Naive B cell (primary cell): ENCODE data around the gene ABCG1. TPM values are rescaled to one million over a fixed set of nuclear protein-coding genes. Genes with fewer than 3 reads are reported as not detected.

ENCODE experiments used
- ATAC-seq, 2 donors: fragments of 150-1000 bp; cut with Tn5 transposase; 2 replicates each; pipeline ENCODE4 v1.10.0; 2021; ENCODE audit warnings: low read depth in 2 of 2, mild to moderate bottlenecking in 2 of 2, moderate library complexity in 2 of 2
- DNase-seq: peaks from one replicate; pipeline ENCODE4 v3.0.0; 2022
- H3K27ac Mint-ChIP-seq, 6 donors: one replicate each; pipeline ENCODE4 v1.8.0; 2020 to 2022; ENCODE audit warnings: mild to moderate bottlenecking in 6 of 6, mixed read lengths in 6 of 6, moderate library complexity in 5 of 6, inconsistent platforms in 2 of 6
- H3K27me3 Mint-ChIP-seq, 3 donors: one replicate each; pipeline ENCODE4 v1.8.0; 2021 to 2022; ENCODE audit warnings: mixed read lengths in 3 of 3, mild to moderate bottlenecking in 1 of 3
- H3K36me3 Mint-ChIP-seq, 2 donors: one replicate each; pipeline ENCODE4 v1.8.0; 2020 to 2022; ENCODE audit warnings: mixed read lengths in 2 of 2, inconsistent platforms in 1 of 2, mild to moderate bottlenecking in 1 of 2
- H3K4me1 Mint-ChIP-seq, 3 donors: one replicate each; pipeline ENCODE4 v1.8.0; 2020 to 2022; ENCODE audit warnings: mixed read lengths in 3 of 3, inconsistent platforms in 1 of 3, mild to moderate bottlenecking in 1 of 3, moderate library complexity in 1 of 3
- H3K4me3 Mint-ChIP-seq, 8 donors: one replicate each; pipeline ENCODE4 v1.8.0; 2020 to 2022; ENCODE audit warnings: mild to moderate bottlenecking in 8 of 8, mixed read lengths in 8 of 8, moderate library complexity in 8 of 8, inconsistent platforms in 2 of 8
- H3K9me3 Mint-ChIP-seq, 7 donors: one replicate each; pipeline ENCODE4 v1.8.0; 2020 to 2022; ENCODE audit warnings: mixed read lengths in 7 of 7, mild to moderate bottlenecking in 5 of 7, inconsistent platforms in 2 of 7, moderate library complexity in 1 of 7
- polyA plus RNA-seq, 6 donors: library from polyadenylated mRNA; unstranded; fragments of 300-500 nt; fragmentation: Illumina TruSeq; gene quantifications; one replicate each; pipeline ENCODE4 v1.2.3, GENCODE V29; 2021; ENCODE audit warnings: low read depth in 6 of 6

The ABCG1 gene
- polyA plus RNA-seq, 6 donors from 2014 or later, result 20.7 to 34.3 (median 25.1) TPM

DNA sequence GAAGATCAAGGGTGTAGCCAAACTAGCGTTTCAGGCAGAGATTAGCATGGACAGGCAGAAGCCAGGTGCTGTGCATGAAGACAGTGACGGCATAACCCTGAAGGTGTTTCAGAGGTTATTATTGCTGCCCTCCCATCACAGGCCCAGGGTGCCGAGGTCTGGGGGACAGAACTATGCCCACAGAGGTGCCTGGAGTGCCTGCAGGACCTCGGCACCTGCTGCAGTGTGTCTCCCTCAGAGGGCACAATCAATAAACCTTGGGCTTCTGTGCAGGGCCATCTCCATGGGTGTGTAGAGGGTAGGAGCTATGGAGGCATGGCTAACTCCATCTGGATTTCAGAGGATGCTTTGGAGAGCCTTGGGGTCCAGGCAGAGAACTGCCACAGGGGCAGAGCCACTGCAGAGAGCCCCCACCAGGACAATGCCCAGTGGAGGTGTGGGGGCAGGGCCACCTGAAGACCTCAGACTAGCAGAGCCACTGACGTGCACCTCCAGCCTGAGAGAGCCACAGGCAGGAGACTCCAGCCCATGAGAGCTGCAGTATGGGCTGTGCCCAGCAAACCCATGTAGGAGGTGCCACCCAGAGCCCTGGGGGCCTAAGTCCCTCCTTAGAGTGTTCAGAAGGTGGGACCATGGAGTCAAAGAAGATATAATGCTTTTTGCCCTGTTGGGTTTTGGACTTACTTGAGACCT, 5.7 kb upstream of the ABCG1 start:
- Mint-ChIP-seq H3K27ac (no peak overlapping the region), H3K27me3 (peaks cover 0 to 4% (median 0%) of the 10 kb centered on the region in 3 donors), H3K4me1 (peaks cover 0 to 13% (median 9%) of the 10 kb centered on the region in 3 donors), H3K36me3 (peaks cover 0 to 12% of the 10 kb centered on the region in 2 donors), H3K9me3 (peaks cover 0 to 11% (median 3%) of the 10 kb centered on the region in 7 donors), H3K4me3 (peak overlapping the region in 1 of 8 donors; percentile 20)
- ATAC-seq (no peak), DNase-seq (no peak)

DNA sequence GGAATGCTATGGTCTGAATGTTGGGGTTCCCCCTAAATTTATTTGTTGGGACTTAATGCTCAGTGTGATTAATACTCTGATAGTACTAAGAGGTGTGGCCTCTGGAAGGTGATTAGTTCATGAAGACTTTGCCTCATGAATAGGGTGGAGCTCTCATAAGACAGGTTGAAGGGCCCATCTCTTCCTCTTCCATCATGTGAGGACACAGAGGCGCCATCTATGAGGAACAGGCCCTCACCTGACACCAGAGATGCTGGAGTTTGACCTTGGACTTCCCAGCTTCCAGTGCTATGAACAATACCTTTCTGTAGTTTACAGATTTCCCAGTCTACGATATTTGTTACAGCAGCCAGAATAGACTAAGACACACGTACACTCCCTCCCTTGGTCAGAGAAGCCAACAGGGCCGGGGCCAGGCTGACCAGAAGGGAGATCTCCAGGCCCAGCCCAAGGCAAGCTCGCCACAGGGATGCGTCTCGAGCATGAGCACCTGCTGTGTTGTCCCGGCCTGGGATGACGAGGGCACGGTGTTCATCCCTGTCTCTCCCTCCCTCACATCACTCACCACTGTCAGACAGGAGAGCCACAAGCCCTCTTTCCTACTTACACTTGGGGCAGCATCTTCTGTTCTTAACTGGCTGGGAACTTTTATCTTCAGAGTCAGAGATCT, 4.7 kb upstream of the ABCG1 start:
- DNase-seq, result no peak
- H3K36me3 Mint-ChIP-seq, result peaks cover 0 to 12% of the 10 kb centered on the region in 2 donors
- H3K9me3 Mint-ChIP-seq, result peaks cover 0 to 11% (median 3%) of the 10 kb centered on the region in 7 donors
- no peak for ATAC-seq
- peaks cover 0 to 15% (median 9%) of the 10 kb centered on the region in 3 donors for H3K4me1 Mint-ChIP-seq
- H3K4me3 Mint-ChIP-seq, result peak overlapping the region in 2 of 8 donors; percentile 10 to 12
- no peak overlapping the region for H3K27ac Mint-ChIP-seq
- peaks cover 0 to 4% (median 0%) of the 10 kb centered on the region in 3 donors for H3K27me3 Mint-ChIP-seq

DNA sequence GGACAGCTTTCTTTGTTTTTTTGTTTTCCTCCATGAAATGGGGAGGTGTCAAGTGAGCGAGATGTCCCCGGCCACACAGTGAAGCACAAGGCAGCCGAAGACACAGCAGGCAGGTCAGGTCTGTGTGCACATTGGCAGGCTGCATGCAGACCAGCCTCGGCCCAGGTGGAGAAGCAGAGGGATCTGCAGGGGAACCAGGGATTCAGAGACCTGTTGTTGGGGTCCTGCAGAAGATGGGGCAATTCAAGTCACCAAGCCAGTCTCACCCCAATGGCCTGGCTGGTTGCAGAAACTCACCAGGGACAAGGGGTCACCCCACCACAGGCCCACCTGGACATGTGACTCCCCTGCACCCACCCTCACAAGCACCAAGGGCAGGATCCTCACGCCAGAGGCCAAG, 4.0 kb upstream of the ABCG1 start:
- DNase-seq (no peak), ATAC-seq (no peak)
- Mint-ChIP-seq H3K27me3 (peaks cover 0 to 5% (median 0%) of the 10 kb centered on the region in 3 donors), H3K4me3 (peak overlapping the region in 2 of 8 donors; percentile 30 to 73), H3K36me3 (peaks cover 0 to 12% of the 10 kb centered on the region in 2 donors), H3K27ac (peak overlapping the region in 1 of 6 donors; percentile 27), H3K9me3 (peaks cover 0 to 11% (median 3%) of the 10 kb centered on the region in 7 donors), H3K4me1 (peaks cover 1 to 16% (median 9%) of the 10 kb centered on the region in 3 donors)

DNA sequence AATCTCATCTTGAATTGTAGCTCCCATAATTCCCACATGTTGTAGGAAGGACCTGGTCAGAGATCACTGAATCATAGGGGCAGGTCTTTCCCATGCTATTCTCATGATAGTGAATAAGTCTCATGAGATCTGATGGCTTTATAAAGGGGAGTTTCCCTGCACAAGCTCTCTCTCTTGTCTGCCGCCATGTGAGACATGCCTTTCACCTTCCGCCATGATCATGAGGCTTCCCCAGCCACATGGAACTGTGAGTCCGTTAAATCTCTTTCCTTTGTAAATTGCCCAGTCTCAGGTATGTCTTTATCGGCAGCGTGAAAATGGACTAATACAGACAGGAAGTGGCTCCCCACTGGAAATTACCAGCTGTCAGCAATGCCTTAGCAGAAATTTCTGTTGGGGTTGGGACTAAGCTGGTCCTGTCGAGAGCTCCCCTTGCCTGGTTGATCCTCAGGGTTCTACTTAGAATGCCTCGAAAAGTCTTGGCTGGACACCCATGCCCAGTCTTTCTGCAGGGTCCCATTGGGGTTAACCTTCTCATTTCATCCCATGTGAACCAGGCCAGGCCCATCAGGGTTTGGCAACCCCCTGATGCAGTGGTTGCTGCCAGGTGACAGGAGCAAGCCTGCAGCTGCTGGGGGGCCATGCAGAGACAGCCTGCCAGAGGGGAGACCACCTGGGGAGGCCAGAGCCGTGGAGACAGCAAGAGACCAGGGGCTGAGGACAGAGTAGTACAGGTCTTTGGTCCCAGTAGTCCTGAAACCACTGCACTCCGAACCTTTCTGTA, 2.8 kb upstream of the ABCG1 start:
- H3K27me3 Mint-ChIP-seq, result peaks cover 0 to 8% (median 0%) of the 10 kb centered on the region in 3 donors
- peaks cover 0 to 12% of the 10 kb centered on the region in 2 donors for H3K36me3 Mint-ChIP-seq
- peaks cover 9 to 25% (median 17%) of the 10 kb centered on the region in 3 donors for H3K4me1 Mint-ChIP-seq
- peak overlapping the region in 2 of 6 donors; percentile 14 to 34 for H3K27ac Mint-ChIP-seq
- ATAC-seq, result no peak
- DNase-seq, result no peak
- peak overlapping the region in 3 of 8 donors; percentile 33 to 73 (median 55) for H3K4me3 Mint-ChIP-seq
- peaks cover 0 to 11% (median 3%) of the 10 kb centered on the region in 7 donors for H3K9me3 Mint-ChIP-seq

DNA sequence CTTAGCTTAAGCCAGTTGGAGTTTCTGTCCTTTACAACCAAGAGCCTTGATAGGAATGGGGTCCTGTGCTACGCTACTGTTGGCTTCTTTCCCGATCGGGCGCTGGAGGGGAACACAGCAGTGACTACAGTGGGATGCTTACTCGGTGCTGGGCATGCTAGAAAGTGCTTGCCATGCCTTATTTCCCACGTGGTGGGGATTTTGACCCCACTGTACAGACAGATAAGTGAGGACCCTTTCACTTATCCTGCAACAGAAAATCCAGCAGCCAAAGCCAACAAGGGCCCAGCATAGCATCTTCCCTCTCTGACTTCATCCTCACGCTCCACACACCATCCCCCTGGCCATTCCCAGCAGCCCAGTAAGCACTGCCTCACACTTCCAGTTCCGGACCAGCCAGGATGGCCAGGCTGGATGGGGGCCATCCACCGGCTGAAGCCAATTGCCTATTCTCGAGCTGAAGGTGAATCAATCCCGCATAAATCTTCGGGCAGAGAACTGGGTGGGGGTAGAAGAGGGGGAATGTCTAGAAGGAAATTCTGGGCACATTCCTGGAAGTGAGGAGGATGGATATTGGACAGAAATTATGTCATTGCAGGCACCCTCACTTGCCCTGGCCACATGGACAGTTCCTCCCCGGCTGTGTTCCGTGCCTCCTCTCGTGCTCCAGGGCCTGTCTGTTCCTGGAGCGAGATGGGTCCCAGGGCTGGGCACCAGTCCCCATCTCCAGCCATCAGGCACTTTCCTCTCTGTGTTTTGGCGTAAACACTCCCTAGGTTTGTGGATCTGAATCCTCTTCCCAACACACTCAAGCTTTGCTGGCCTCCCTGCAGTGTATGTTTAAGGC, 2.0 kb upstream of the ABCG1 start:
- ATAC-seq, result no peak

DNA sequence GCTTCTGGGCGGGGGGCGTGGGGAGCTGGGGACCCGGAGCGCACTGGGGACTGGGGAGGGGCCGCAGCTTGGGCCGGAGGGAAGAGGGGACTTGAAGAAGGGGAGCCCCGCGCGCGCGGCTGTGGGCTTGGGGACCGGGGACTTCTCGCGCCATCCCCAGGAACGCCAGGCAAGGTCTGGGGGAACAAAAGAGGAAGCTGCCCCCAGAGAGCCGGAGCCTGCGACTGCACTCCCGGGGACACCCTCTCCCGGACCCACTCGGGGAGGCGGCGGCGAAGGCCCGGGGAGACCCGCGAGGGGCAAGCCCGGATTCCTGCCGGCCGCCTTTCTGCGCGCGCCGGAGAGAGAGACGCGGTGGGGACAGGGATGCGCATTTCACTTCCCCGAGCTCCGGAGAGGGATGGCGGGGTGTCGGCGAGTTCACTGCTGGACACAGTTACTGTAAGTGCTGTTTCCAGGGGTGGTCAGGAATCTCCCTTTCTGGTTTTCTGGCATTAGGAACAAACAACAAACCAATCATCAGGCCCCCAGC, 732 bp downstream of the ABCG1 start:
- peaks cover 0 to 11% (median 3%) of the 10 kb centered on the region in 7 donors for H3K9me3 Mint-ChIP-seq
- peak overlapping the region; percentile 85 to 97 (median 96) for H3K27ac Mint-ChIP-seq
- peaks cover 0 to 16% of the 10 kb centered on the region in 2 donors for H3K36me3 Mint-ChIP-seq
- peaks cover 26 to 52% (median 37%) of the 10 kb centered on the region in 3 donors for H3K4me1 Mint-ChIP-seq
- ATAC-seq (peak; percentile 17 to 23), DNase-seq (peak; percentile 53)
- peak overlapping the region; percentile 81 to 97 (median 95) for H3K4me3 Mint-ChIP-seq
- H3K27me3 Mint-ChIP-seq, result peaks cover 0 to 5% (median 0%) of the 10 kb centered on the region in 3 donors

More for the DNA sequence above, 2.0 kb upstream of the ABCG1 start:
- peaks cover 4% of the 10 kb centered on the region in 2 donors for H3K36me3 Mint-ChIP-seq
- H3K27me3 Mint-ChIP-seq, result peaks cover 0 to 5% (median 0%) of the 10 kb centered on the region in 3 donors
- H3K4me3 Mint-ChIP-seq, result peak overlapping the region in 4 of 8 donors; percentile 37 to 74 (median 64)
- peaks cover 13 to 33% (median 25%) of the 10 kb centered on the region in 3 donors for H3K4me1 Mint-ChIP-seq
- peaks cover 0 to 11% (median 3%) of the 10 kb centered on the region in 7 donors for H3K9me3 Mint-ChIP-seq
- no peak for DNase-seq
- peak overlapping the region in 2 of 6 donors; percentile 91 to 97 for H3K27ac Mint-ChIP-seq

DNA sequence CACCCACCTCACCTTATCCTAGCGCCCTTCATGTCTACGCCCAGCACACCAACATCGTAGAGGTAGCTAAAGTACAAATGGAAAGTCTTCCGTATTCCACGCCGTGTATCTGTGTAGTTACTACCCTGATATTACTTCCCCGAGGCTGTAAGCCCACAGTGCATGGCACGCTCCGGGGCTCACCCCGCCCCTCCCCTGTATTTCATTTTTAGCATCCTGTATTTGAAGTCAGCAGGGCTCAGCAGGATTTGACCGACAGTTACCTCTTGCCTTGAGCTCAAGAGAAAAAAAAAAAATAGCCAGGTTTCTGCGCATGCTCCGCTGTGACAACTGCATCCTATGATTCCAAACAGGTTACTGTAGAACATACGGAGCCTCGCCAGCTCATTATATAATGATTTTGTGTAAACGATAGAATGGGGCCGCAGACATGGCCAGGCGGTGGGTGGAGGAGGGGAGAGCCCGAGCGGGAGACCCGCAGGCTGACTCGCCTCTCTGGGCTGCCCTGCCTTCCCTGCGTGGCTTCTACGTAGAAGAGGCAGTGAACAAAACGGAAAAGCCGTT, 1.3 kb downstream of the ABCG1 start:
- H3K9me3 Mint-ChIP-seq, result peaks cover 0 to 10% (median 3%) of the 10 kb centered on the region in 7 donors
- H3K27me3 Mint-ChIP-seq, result peaks cover 0 to 5% (median 0%) of the 10 kb centered on the region in 3 donors
- peaks cover 26 to 52% (median 37%) of the 10 kb centered on the region in 3 donors for H3K4me1 Mint-ChIP-seq
- ATAC-seq (peak; percentile 81 to 83), DNase-seq (peak; percentile 91)
- peaks cover 0 to 16% of the 10 kb centered on the region in 2 donors for H3K36me3 Mint-ChIP-seq
- H3K27ac Mint-ChIP-seq, result peak overlapping the region; percentile 85 to 97 (median 96)
- peak overlapping the region; percentile 81 to 97 (median 95) for H3K4me3 Mint-ChIP-seq

DNA sequence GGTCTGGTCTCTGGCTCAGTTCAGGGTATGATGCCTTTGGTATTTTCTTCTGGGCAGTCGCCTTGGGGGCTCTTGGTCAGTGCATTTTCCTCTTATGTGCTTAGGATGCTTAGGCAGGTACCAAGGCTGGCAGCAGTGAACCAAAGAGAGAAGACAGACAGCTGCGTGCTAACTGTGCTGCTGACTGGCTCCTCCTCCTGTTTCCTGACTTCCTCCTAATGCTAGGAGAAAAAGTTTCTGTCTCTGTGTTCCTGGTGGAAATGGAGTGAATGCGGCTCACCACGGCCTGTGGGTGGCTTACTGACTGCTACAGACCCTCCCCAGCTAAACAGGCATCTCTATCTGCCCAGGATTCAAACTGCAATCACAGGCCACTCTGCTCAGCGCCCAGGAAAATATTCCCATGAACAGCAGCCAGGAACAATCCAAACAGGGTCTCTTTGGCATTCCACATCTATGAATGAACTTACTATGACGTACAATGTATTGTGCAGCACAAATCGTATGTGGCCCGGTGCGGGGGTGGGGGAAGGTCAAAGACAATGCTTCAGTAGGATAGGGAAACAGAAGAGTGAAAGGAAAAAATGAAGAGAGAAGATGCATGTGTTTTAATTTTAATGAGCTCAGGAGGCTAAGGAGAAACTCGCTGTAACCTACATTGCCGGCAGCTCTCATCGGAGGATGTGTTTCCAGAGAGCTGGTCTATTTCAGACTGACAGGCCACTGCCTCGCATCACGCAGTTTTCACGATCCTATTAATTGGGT, 2.8 kb downstream of the ABCG1 start:
- ATAC-seq (no peak), DNase-seq (no peak)
- Mint-ChIP-seq H3K4me3 (peak overlapping the region in 6 of 8 donors; percentile 16 to 75 (median 40)), H3K27me3 (peaks cover 0 to 5% (median 0%) of the 10 kb centered on the region in 3 donors), H3K36me3 (peaks cover 13 to 30% of the 10 kb centered on the region in 2 donors), H3K9me3 (no peaks in the 10 kb centered on the region), H3K4me1 (peaks cover 29 to 52% (median 42%) of the 10 kb centered on the region in 3 donors), H3K27ac (peak overlapping the region in 4 of 6 donors; percentile 10 to 94 (median 84))

DNA sequence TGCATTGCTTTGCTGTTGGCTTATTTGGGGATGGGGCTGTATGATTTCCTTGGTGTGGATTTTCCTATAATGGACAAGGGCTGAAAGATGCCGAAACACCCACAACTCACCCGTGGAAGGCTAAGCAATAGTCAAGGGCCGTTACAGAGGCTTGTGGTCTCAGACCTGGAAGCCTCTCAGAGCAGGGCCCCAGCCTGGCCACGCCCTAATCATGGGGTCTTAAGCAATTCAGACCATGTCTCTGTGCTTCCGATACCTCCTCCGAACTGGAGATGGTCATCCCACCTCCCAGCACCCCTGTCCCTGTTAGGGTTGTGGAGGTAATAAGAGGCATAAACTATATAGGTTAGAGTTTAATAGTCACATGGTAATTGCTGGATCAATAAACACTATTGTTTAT, 3.4 kb downstream of the ABCG1 start:
- peak overlapping the region in 3 of 6 donors; percentile 10 to 94 (median 71) for H3K27ac Mint-ChIP-seq
- ATAC-seq, result no peak
- DNase-seq, result no peak
- H3K27me3 Mint-ChIP-seq, result peaks cover 0 to 5% (median 0%) of the 10 kb centered on the region in 3 donors
- peaks cover 32 to 48% (median 40%) of the 10 kb centered on the region in 3 donors for H3K4me1 Mint-ChIP-seq
- peak overlapping the region in 3 of 8 donors; percentile 37 to 75 (median 44) for H3K4me3 Mint-ChIP-seq
- no peaks in the 10 kb centered on the region for H3K9me3 Mint-ChIP-seq
- H3K36me3 Mint-ChIP-seq, result peaks cover 16 to 30% of the 10 kb centered on the region in 2 donors

DNA sequence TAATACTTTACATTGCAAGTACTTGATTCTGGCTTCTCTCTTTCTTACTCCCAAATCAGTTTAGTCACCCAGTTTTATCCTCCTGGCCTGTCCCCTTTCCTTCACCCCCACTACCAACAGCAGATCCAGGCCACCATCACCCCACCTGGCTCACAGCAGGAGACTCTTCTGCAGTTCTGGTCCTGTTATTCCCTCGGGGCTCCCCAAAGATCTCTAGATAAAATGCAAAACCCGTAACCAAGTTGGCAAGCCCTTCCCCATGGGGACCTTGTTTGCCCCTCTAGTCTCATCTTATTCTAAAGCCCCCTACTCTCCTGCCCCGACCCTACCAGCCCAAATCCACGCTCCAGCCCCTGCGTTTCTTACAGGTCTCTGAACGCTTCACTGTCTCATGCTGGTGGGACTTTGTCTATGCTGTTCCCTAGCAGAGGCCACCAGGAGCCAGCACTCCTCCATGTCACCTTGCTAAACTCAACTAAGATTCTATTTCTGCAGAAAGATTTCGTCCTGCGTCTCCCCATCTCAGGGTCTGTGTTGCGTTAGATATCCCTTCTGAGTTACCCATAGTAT, 4.0 kb downstream of the ABCG1 start:
- no peak for DNase-seq
- no peaks in the 10 kb centered on the region for H3K9me3 Mint-ChIP-seq
- ATAC-seq, result no peak
- peak overlapping the region in 5 of 8 donors; percentile 11 to 75 (median 37) for H3K4me3 Mint-ChIP-seq
- H3K36me3 Mint-ChIP-seq, result peaks cover 19 to 30% of the 10 kb centered on the region in 2 donors
- H3K27me3 Mint-ChIP-seq, result peaks cover 0 to 5% (median 0%) of the 10 kb centered on the region in 3 donors
- H3K4me1 Mint-ChIP-seq, result peaks cover 37 to 50% (median 43%) of the 10 kb centered on the region in 3 donors
- peak overlapping the region in 4 of 6 donors; percentile 57 to 71 (median 66) for H3K27ac Mint-ChIP-seq
